Right ventricle myocardium superior (tissue), 1 donor: ENCODE results near the gene SMPD4. TPM values are rescaled to one million over a fixed set of nuclear protein-coding genes. Genes with fewer than 3 reads are reported as not detected.
A peak's percentile ranks its signal among the peaks of the same experiment; 100 is the strongest.
"Not testable (repeated sequence)": the region's sequence is repeated elsewhere in the genome, so short reads cannot be mapped to it uniquely, and the experiment has no call there.

Experiments
- ATAC-seq: fragments of 200-7000 bp; cut with Tn5 transposase; one replicate; pipeline ENCODE4 v1.9.1; 2020; ENCODE audit warnings: mild to moderate bottlenecking; ENCODE audit not compliant: poor library complexity
- DNase-seq: peaks from one replicate; pipeline ENCODE4 v3.0.0-alpha.2; 2020
- intact Hi-C: fragments of 100-400 bp; cut with DNase I; formaldehyde crosslinking; loops from one replicate; pipeline ENCODE4 v1.11.2; 2022
- total RNA-seq: library from RNA; stranded (reverse); fragmentation: NEBNext Ultra II Directional; extraction: Animal tissue kit (Norgen Biotek cat#: 25700); gene quantifications from one replicate; pipeline ENCODE4 v1.2.1, GENCODE V29; 2021
- donor health status: DM: no; HTN: yes; CAD: no; lungs with severe emphysema.

Gene SMPD4
- total RNA-seq, 1 donor from 2014 or later: 28.2 TPM

GRCh38 chr2:130162968-130163367 is 18.4 kb downstream of the SMPD4 start:
- intact Hi-C loops: no loop called here
- DNase-seq: no peak

GRCh38 chr2:130162486-130162885 is 18.9 kb downstream of the SMPD4 start:
- ATAC-seq, DNase-seq, intact Hi-C loops: not testable (repeated sequence)

More at GRCh38 chr2:130162968-130163367, 18.4 kb downstream of the SMPD4 start:
- ATAC-seq: no peak

- ATAC-seq (peak; percentile 81), DNase-seq (peak; percentile 72)
- intact Hi-C loops: not testable (repeated sequence)
Observed at GRCh38 chr2:130160838-130161705, 20.3 kb downstream of the SMPD4 start.

GRCh38 chr2:130160131-130160530 is 21.3 kb downstream of the SMPD4 start:
- ATAC-seq: no peak
- intact Hi-C loops: no loop called here
- DNase-seq: no peak

- ATAC-seq, DNase-seq: not testable (repeated sequence)
- intact Hi-C loops: loop anchor here (5.0 kb wide), 1 partner anchor 173 kb away; no protein-coding TSS in a partner anchor
Observed at GRCh38 chr2:130159376-130159775, 22.0 kb downstream of the SMPD4 start.

- ATAC-seq (no peak), DNase-seq (no peak)
- intact Hi-C loops: loop anchor here (5.0 kb wide), 1 partner anchor 174 kb away; no protein-coding TSS in a partner anchor
Observed at GRCh38 chr2:130158631-130159030, 22.8 kb downstream of the SMPD4 start.

- not testable (repeated sequence) for ATAC-seq, DNase-seq
- intact Hi-C loops: loop anchor here (5.0 kb wide), 1 partner anchor 174 kb away; no protein-coding TSS in a partner anchor
Observed at GRCh38 chr2:130157825-130158514, 23.4 kb downstream of the SMPD4 start.

GRCh38 chr2:130157354-130157753 is 24.0 kb downstream of the SMPD4 start:
- not testable (repeated sequence) for DNase-seq, ATAC-seq
- intact Hi-C loops: loop anchor here (5.0 kb wide), 1 partner anchor 175 kb away; no protein-coding TSS in a partner anchor

GRCh38 chr2:130156624-130157004 is 24.8 kb downstream of the SMPD4 start:
- intact Hi-C loops: loop anchor here (5.0 kb wide), 1 partner anchor 176 kb away; no protein-coding TSS in a partner anchor
- ATAC-seq (no peak), DNase-seq (no peak)

- peak; percentile 83 for ATAC-seq
- intact Hi-C loops: loop anchor here (5.0 kb wide), 1 partner anchor 176 kb away; no protein-coding TSS in a partner anchor
- DNase-seq: peak; percentile 81
Observed at GRCh38 chr2:130155956-130156623, 25.3 kb downstream of the SMPD4 start.

GRCh38 chr2:130154773-130155765 is 26.3 kb downstream of the SMPD4 start:
- ATAC-seq (no peak), DNase-seq (no peak)
- intact Hi-C loops: loop anchor here (5.0 kb wide), 1 partner anchor 177 kb away; no protein-coding TSS in a partner anchor

- intact Hi-C loops, ATAC-seq, DNase-seq: not testable (repeated sequence)
Observed at GRCh38 chr2:130154423-130154770, 27.0 kb downstream of the SMPD4 start.

GRCh38 chr2:130153721-130154422 is 27.5 kb downstream of the SMPD4 start:
- DNase-seq, ATAC-seq, intact Hi-C loops: not testable (repeated sequence)

- DNase-seq: peak; percentile 24
- intact Hi-C loops: no loop called here
Observed at GRCh38 chr2:130152816-130153595, 28.4 kb downstream of the SMPD4 start.

GRCh38 chr2:130152136-130152815 is 29.1 kb downstream of the SMPD4 start:
- ATAC-seq, intact Hi-C loops: not testable (repeated sequence)
- peak; percentile 33 for DNase-seq

More at GRCh38 chr2:130152816-130153595, 28.4 kb downstream of the SMPD4 start:
- no peak for ATAC-seq

GRCh38 chr2:130151145-130151512 is 30.3 kb downstream of the SMPD4 start:
- ATAC-seq, intact Hi-C loops, DNase-seq: not testable (repeated sequence)
